ENCODE data around the gene CLASP2.

GRCh38 chr3:33658621-33658990 is 59.4 kb downstream of the CLASP2 start:
- TF ChIP-seq CTCF (IDR thresholded peaks at IDR 0.05) (no peak), POLR2A (IDR thresholded peaks at IDR 0.05) (no peak), POLR2AphosphoS5 (IDR thresholded peaks at IDR 0.05) (no peak), EP300 (IDR thresholded peaks at IDR 0.05) (no peak)
